ENCODE results near the gene SELENOT. TPM values are rescaled to one million over a fixed set of nuclear protein-coding genes. Genes with fewer than 3 reads are reported as not detected.
"Not testable (repeated sequence)": the region's sequence is repeated elsewhere in the genome, so short reads cannot be mapped to it uniquely, and the experiment has no call there.

Gene SELENOT
- total and polyA plus RNA-seq, 2 of the 8 experiments (the other 6 are each of a cell fraction or from before 2014, with no cell fraction given), result 79.0 to 290 TPM

GRCh38 chr3:150600647-150601530 lies 2.2 kb upstream of the SELENOT start:
- POLR2A ChIA-PET (ENCODE audit: partially characterized antibody), result interaction anchor here (1.0 to 3.8 kb wide), 2 partner anchors 13 to 54 kb away, joined by 3 to 14 read pairs; partner anchors contain the start of genes EIF2A and SERP1
- H2BK20ac ChIP-seq (ENCODE audit: low read length), result peak overlapping the region; percentile 62; the same call in 1 of the 2 replicates
- H3K9ac ChIP-seq (replicated peaks in 1 of 4; ENCODE audit: extremely low read depth in 1 of 4, low read depth in 3 of 4, low read length in 3 of 4), result 0 out of 7 replicates have a peak overlapping the region, but pooled peaks of 1 of the 4 experiments have one; percentile 1
- H3K27me3 ChIP-seq (replicated peaks in 1 of 4; ENCODE audit: control insufficient read depth in 3 of 4, extremely low read depth in 1 of 4, insufficient read depth in 3 of 4, low read length in 3 of 4); H3K79me1 ChIP-seq (ENCODE audit: low read depth, low read length); FAIRE-seq; H3K18ac ChIP-seq (ENCODE audit: extremely low read depth, low read length); H3K9me3 ChIP-seq (ENCODE audit: insufficient read depth in 2 of 2, low read depth in 1 of 2, low read length in 1 of 2); H3K36me3 ChIP-seq (ENCODE audit: control insufficient read depth in 2 of 4, insufficient read depth in 4 of 4, low read length in 3 of 4); H2AFZ ChIP-seq (ENCODE audit: low read length); H3K56ac ChIP-seq (replicated peaks; ENCODE audit: insufficient read length, low read depth, low read length); H4K20me1 ChIP-seq (replicated peaks in 1 of 2; ENCODE audit: control insufficient read depth in 1 of 2, insufficient read depth in 2 of 2, low read length in 2 of 2); H3K14ac ChIP-seq (ENCODE audit: insufficient read length); H3K23ac ChIP-seq (ENCODE audit: insufficient read length); DNase-seq (ENCODE audit: low read depth in 1 of 2, low spot score in 2 of 2); H3K4ac ChIP-seq (replicated peaks; ENCODE audit: insufficient read length, low read depth, low read length); H3K23me2 ChIP-seq (ENCODE audit: low read depth, low read length); H4K8ac ChIP-seq (ENCODE audit: extremely low read depth, insufficient read depth, low read length); H2BK120ac ChIP-seq (replicated peaks; ENCODE audit: low read depth, low read length); H4K5ac ChIP-seq (ENCODE audit: insufficient read length, low read depth, low read length); CTCF ChIA-PET (ENCODE audit: partially characterized antibody): not testable (repeated sequence)
- WGBS, 2 experiments (ENCODE audit: extremely low coverage in 1 of 2, insufficient coverage in 1 of 2, insufficient read length in 1 of 2, insufficient replicate concordance in 2 of 2, low coverage in 1 of 2, low lambda C conversion rate in 2 of 2, missing lambda C conversion rate in 1 of 2), result 83% methylated on average over 13 of the region's 13 CpGs; no CpG with 5 or more reads in 1 of the 2 experiments
- H3K4me2 ChIP-seq (ENCODE audit: insufficient read depth in 1 of 2, low read depth in 2 of 2, low read length in 2 of 2), result peak overlapping the region; percentile 42; a peak in 3 of 4 replicates
- peak overlapping the region; percentile 94 for H2BK12ac ChIP-seq (ENCODE audit: low read depth, low read length)
- H3K4me1 ChIP-seq (replicated peaks in 1 of 4; ENCODE audit: control insufficient read depth in 3 of 4, insufficient read depth in 4 of 4, low read length in 3 of 4), result peaks cover 6 to 18% (median 14%) of the 10 kb centered on the region in 4 experiments; a peak in 4 of 7 replicates
- peak overlapping the region in 1 of 4 experiments; percentile 43; a peak in 1 of 8 replicates for H3K4me3 ChIP-seq (ENCODE audit: extremely low read depth in 1 of 4, insufficient read depth in 2 of 4, low read depth in 3 of 4, low read length in 4 of 4)
- TF ChIP-seq CEBPB (IDR thresholded peaks at IDR 0.05; ENCODE audit: low read depth, low read length), result peak; percentile 82
- H3K79me2 ChIP-seq (ENCODE audit: control insufficient read depth in 1 of 2, insufficient read depth in 2 of 2, low read length in 2 of 2), result peaks cover 0 to 52% of the 10 kb centered on the region in 2 experiments; a peak in 3 of 4 replicates
- 0 out of 2 replicates have a peak overlapping the region, but pooled peaks have one; percentile 12 for H2BK15ac ChIP-seq (ENCODE audit: low read length)
- H3K27ac ChIP-seq (ENCODE audit: low read depth, low read length), result peak overlapping the region; percentile 84; the same call in 1 of the 2 replicates
- peak overlapping the region; percentile 58 for H4K91ac ChIP-seq (replicated peaks; ENCODE audit: insufficient read length, low read length)
- peak overlapping the region; percentile 69; the same call in 1 of the 2 replicates for H2BK5ac ChIP-seq (ENCODE audit: low read depth, low read length)
- H2AK5ac ChIP-seq (ENCODE audit: low read depth, low read length), result peak overlapping the region; percentile 98
